PC-9 (cell line): Measurements from ENCODE around the gene B4GALNT3. TPM values are rescaled to one million over a fixed set of nuclear protein-coding genes. Genes with fewer than 3 reads are reported as not detected.

Experiments used
- BruUV-seq: library from RNA; stranded (reverse); fragments of 400-500 nt; replicated peaks from 2 replicates; lab custom pipeline; 2021; lab: Mats Ljungman, UMichigan
- CTCF ChIA-PET: fragments of 300-600 bp; sonication (Branson Sonifier 250); formaldehyde crosslinking; loops from one replicate; lab custom pipeline; 2022; ENCODE audit warnings: antibody characterized with exemption; lab: Charles Lee
- POLR2A ChIA-PET: fragments of 300-600 bp; sonication (Branson Sonifier 250); formaldehyde crosslinking; loops from one replicate; lab custom pipeline; 2022; ENCODE audit warnings: antibody characterized with exemption; ENCODE audit not compliant: unreplicated experiment; lab: Charles Lee
- DNase-seq, 2 experiments: peaks; one replicate each; pipeline versions ENCODE4 v3.0.0 to v3.0.0-alpha.2; 2015 to 2022; ENCODE audit warnings: mixed read lengths in 1 of 2
- H2AFZ ChIP-seq: fragments of 200-600 bp; sonication (generic); 2 replicates; pipeline ENCODE4 v1.8.1; 2017; ENCODE audit warnings: antibody characterized with exemption
- H3F3A ChIP-seq: fragments of 200-600 bp; sonication (generic); 2 replicates; pipeline ENCODE4 v1.8.1; 2017; ENCODE audit warnings: antibody characterized with exemption, mild to moderate bottlenecking, low read depth; ENCODE audit not compliant: insufficient read depth
- H3K27ac ChIP-seq: fragments of 200-600 bp; sonication (generic); 2 replicates; pipeline ENCODE4 v1.6.1; 2016; ENCODE audit warnings: mixed run types
- H3K27me3 ChIP-seq: fragments of 200-600 bp; sonication (generic); 2 replicates; pipeline ENCODE4 v1.6.1; 2016; ENCODE audit warnings: low read depth, mixed run types; ENCODE audit not compliant: insufficient read depth
- H3K36me3 ChIP-seq: fragments of 200-600 bp; sonication (generic); 2 replicates; pipeline ENCODE4 v1.6.1; 2016; ENCODE audit warnings: low read depth, mixed run types
- H3K4me1 ChIP-seq: fragments of 200-600 bp; sonication (generic); replicated peaks from 2 replicates; pipeline ENCODE4 v1.6.1; 2016; ENCODE audit warnings: mixed run types; ENCODE audit not compliant: insufficient read depth
- H3K4me2 ChIP-seq: fragments of 200-600 bp; sonication (generic); 2 replicates; pipeline ENCODE4 v1.6.1; 2017; ENCODE audit warnings: mixed run types
- H3K4me3 ChIP-seq: fragments of 200-600 bp; sonication (generic); 2 replicates; pipeline ENCODE4 v1.6.1; 2016; ENCODE audit warnings: mixed run types
- H3K79me2 ChIP-seq: fragments of 200-600 bp; sonication (generic); 2 replicates; pipeline ENCODE4 v1.6.1; 2017; ENCODE audit warnings: low read depth, mixed run types
- H3K9me2 ChIP-seq: fragments of 200-600 bp; sonication (generic); 2 replicates; pipeline ENCODE4 v1.8.1; 2017; ENCODE audit warnings: mild to moderate bottlenecking; ENCODE audit not compliant: insufficient read depth
- H3K9me3 ChIP-seq: fragments of 200-600 bp; sonication (generic); 2 replicates; pipeline ENCODE4 v1.8.1; 2016; ENCODE audit warnings: low read depth; ENCODE audit not compliant: insufficient read depth
- H4K20me1 ChIP-seq: fragments of 200-600 bp; sonication (generic); 2 replicates; pipeline ENCODE4 v1.8.1; 2017; ENCODE audit not compliant: insufficient read depth
- EZH2 ChIP-seq: fragments of 200-600 bp; sonication (generic); IDR thresholded peaks from 2 replicates; pipeline ENCODE4 v1.8.0; 2017; ENCODE audit warnings: antibody characterized with exemption, low read depth
- intact Hi-C: fragments of 100-400 bp; cut with micrococcal nuclease; formaldehyde crosslinking; loops from one replicate; pipeline ENCODE4 v1.10.0; 2022; ENCODE audit not compliant: unreplicated experiment
- total RNA-seq: library from RNA; stranded (reverse); gene quantifications from 2 replicates; pipeline ENCODE4 v1.2.3, GENCODE V29; 2021
- TF ChIP-seq, protein P1 (sequence below): fragments of 200-600 bp; sonication (generic); conservative IDR thresholded peaks from 2 replicates; pipeline ENCODE4 v1.6.1; 2017; ENCODE audit warnings: mixed run types, antibody characterized with exemption, mild to moderate bottlenecking, moderate library complexity

Gene B4GALNT3
- total RNA-seq, 1 experiment from 2014 or later = 8.0 TPM

- no peaks in the 10 kb centered on the region for H3K27me3 ChIP-seq
- no peak overlapping the region for H2AFZ ChIP-seq
- no peak overlapping the region for H3K4me3 ChIP-seq
- no TSS peak for BruUV-seq
- no peaks in the 10 kb centered on the region for H3K9me3 ChIP-seq
- intact Hi-C loops = no loop called here
- DNase-seq = no peak
- H3K79me2 ChIP-seq = no peaks in the 10 kb centered on the region
- H3K36me3 ChIP-seq = no peaks in the 10 kb centered on the region
- no peak overlapping the region for H3K4me2 ChIP-seq
- POLR2A ChIA-PET = no interaction called here
- H4K20me1 ChIP-seq = no peaks in the 10 kb centered on the region
- H3K27ac ChIP-seq = no peak overlapping the region
- TF ChIP-seq, protein P1, sequence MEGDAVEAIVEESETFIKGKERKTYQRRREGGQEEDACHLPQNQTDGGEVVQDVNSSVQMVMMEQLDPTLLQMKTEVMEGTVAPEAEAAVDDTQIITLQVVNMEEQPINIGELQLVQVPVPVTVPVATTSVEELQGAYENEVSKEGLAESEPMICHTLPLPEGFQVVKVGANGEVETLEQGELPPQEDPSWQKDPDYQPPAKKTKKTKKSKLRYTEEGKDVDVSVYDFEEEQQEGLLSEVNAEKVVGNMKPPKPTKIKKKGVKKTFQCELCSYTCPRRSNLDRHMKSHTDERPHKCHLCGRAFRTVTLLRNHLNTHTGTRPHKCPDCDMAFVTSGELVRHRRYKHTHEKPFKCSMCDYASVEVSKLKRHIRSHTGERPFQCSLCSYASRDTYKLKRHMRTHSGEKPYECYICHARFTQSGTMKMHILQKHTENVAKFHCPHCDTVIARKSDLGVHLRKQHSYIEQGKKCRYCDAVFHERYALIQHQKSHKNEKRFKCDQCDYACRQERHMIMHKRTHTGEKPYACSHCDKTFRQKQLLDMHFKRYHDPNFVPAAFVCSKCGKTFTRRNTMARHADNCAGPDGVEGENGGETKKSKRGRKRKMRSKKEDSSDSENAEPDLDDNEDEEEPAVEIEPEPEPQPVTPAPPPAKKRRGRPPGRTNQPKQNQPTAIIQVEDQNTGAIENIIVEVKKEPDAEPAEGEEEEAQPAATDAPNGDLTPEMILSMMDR = no peak
- TF ChIP-seq EZH2 = no peak
- H3F3A ChIP-seq = peaks cover 6% of the 10 kb centered on the region; the same call in 1 of the 2 replicates
- CTCF ChIA-PET = interaction anchor here (0.6 to 0.7 kb wide), 2 partner anchors 95 to 98 kb away, joined by 5 read pairs; no protein-coding TSS in a partner anchor
- peaks cover 12% of the 10 kb centered on the region for H3K4me1 ChIP-seq
- H3K9me2 ChIP-seq = no peaks in the 10 kb centered on the region
Measured at GRCh38 chr12:544142-544541, 84.4 kb downstream of the B4GALNT3 start.

DNA sequence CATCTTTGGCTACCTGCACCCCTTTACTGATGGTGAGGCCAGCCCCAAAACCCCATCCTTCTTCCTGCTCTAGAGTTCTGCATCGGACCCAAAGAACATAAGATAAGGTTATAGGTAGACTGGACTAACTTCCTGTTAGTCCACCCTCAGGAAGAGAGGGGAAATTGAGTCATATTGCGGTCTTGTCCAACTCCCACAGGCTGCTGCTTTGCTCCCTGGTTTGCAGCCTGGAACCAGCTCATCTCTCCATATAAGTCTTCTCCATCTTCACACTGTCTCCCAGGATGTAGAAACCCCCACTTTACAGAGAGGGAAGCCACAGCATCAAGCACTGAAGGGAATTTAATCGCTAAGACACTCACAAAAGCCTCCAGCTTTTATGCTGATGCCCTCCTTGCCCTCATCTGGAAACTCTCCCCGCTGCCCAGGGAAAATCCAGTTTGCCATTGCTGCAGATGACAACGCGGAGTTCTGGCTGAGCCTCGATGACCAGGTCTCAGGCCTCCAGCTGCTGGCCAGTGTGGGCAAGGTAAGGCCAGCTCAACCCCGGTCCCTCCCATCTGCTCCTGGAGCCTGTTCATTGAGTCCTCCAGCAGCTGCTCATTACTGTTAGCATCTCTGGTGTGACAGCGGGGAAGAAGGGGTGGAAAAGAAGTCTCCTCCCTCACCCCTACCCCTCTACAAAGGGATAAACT, 85.3 kb downstream of the B4GALNT3 start:
- CTCF ChIA-PET = interaction anchor here (0.6 kb wide), 1 partner anchor 99 kb away, joined by 5 read pairs; no protein-coding TSS in a partner anchor
- peaks cover 6% of the 10 kb centered on the region for H3K4me1 ChIP-seq
- no peaks in the 10 kb centered on the region for H3K9me3 ChIP-seq
- no peaks in the 10 kb centered on the region for H4K20me1 ChIP-seq
- no peak for TF ChIP-seq EZH2
- TF ChIP-seq, protein P1 = no peak
- H3K4me2 ChIP-seq = no peak overlapping the region
- H3K27ac ChIP-seq = no peak overlapping the region
- intact Hi-C loops = no loop called here
- H3K36me3 ChIP-seq = no peaks in the 10 kb centered on the region
- no TSS peak for BruUV-seq
- no peaks in the 10 kb centered on the region for H3F3A ChIP-seq
- POLR2A ChIA-PET = no interaction called here
- DNase-seq = no peak
- no peak overlapping the region for H2AFZ ChIP-seq
- H3K4me3 ChIP-seq = no peak overlapping the region
- no peaks in the 10 kb centered on the region for H3K27me3 ChIP-seq
- no peaks in the 10 kb centered on the region for H3K9me2 ChIP-seq
- H3K79me2 ChIP-seq = no peaks in the 10 kb centered on the region

GRCh38 chr12:545835-546234, 86.1 kb downstream of the B4GALNT3 start:
- H3K4me2 ChIP-seq = no peak overlapping the region
- no peaks in the 10 kb centered on the region for H3K79me2 ChIP-seq
- no peaks in the 10 kb centered on the region for H3K36me3 ChIP-seq
- DNase-seq = no peak
- H3K27me3 ChIP-seq = no peaks in the 10 kb centered on the region
- no peaks in the 10 kb centered on the region for H3F3A ChIP-seq
- peaks cover 6% of the 10 kb centered on the region for H3K4me1 ChIP-seq
- ChIA-PET POLR2A (no interaction called here), CTCF (no interaction called here)
- H2AFZ ChIP-seq = no peak overlapping the region
- H3K27ac ChIP-seq = no peak overlapping the region
- TF ChIP-seq, protein P1 = no peak
- no peak for TF ChIP-seq EZH2
- no peaks in the 10 kb centered on the region for H4K20me1 ChIP-seq
- intact Hi-C loops = loop anchor here (2.0 kb wide), 1 partner anchor 103 kb away; no protein-coding TSS in a partner anchor
- no peaks in the 10 kb centered on the region for H3K9me3 ChIP-seq
- H3K9me2 ChIP-seq = no peaks in the 10 kb centered on the region
- H3K4me3 ChIP-seq = no peak overlapping the region
- BruUV-seq = no TSS peak
